Adrenal gland (tissue), 12 donors: ENCODE data around the gene FOXP3. TPM values are rescaled to one million over a fixed set of nuclear protein-coding genes. Genes with fewer than 3 reads are reported as not detected.
A peak's percentile ranks its signal among the peaks of the same experiment; 100 is the strongest.

Experiments
- DNase-seq, 7 donors: peaks; one replicate each; pipeline ENCODE4 v3.0.0-alpha.2; 2019 to 2020
- H3K27ac ChIP-seq, 5 donors: fragments of 200-600 bp; sonication (generic) in 4 of 5; 1 replicate in 3 of 5; 2 replicates in 2 of 5; pipeline versions ENCODE4 v1.5.1 to v1.8.0; 2016 to 2020; ENCODE audit warnings: mild to moderate bottlenecking in 1 of 5
- H3K27me3 ChIP-seq: fragments of 200-600 bp; 2 replicates; pipeline ENCODE4 v1.8.0; 2021
- H3K36me3 ChIP-seq, 2 donors: fragments of 200-600 bp; replicated peaks in 1 of 2; 1 replicate in 1 of 2; 2 replicates in 1 of 2; pipeline versions ENCODE4 v1.5.1 to v1.8.0; 2018 to 2022
- H3K4me1 ChIP-seq, 2 donors: fragments of 200-600 bp; replicated peaks in 1 of 2; 1 replicate in 1 of 2; 2 replicates in 1 of 2; pipeline versions ENCODE4 v1.5.1 to v1.8.0; 2018 to 2021
- H3K4me3 ChIP-seq, 4 donors: fragments of 200-600 bp; sonication (generic) in 3 of 4; one replicate each; pipeline ENCODE4 v1.5.1; 2016 to 2018
- H3K9me3 ChIP-seq, 3 donors: fragments of 200-600 bp; sonication (generic) in 1 of 3; replicated peaks in 1 of 3; 1 replicate in 2 of 3; 2 replicates in 1 of 3; pipeline versions ENCODE4 v1.5.1 to v1.8.0; 2016 to 2021
- CTCF ChIP-seq, 6 experiments: fragments of 450-650 bp in 4 of 6; fragments of 200-600 bp in 2 of 6; sonication (generic) in 1 of 6; IDR thresholded peaks; 1 replicate in 5 of 6; 2 replicates in 1 of 6; pipeline versions ENCODE4 v1.5.1 to v1.8.0; 2016 to 2021; ENCODE audit warnings: antibody characterized with exemption in 6 of 6, mild to moderate bottlenecking in 2 of 6, moderate library complexity in 1 of 6
- POLR2A ChIP-seq, 2 donors: fragments of 450-650 bp; IDR thresholded peaks; one replicate each; pipeline ENCODE4 v1.6.1; 2017; ENCODE audit warnings: antibody characterized with exemption in 2 of 2, mild to moderate bottlenecking in 2 of 2, moderate library complexity in 1 of 2
- WGBS, 4 donors: extraction: QIAGEN DNeasy Blood & Tissue Kit in 2 of 4; methylation state at CpG; one replicate each; pipeline versions ENCODE4 v1.1.5 to v1.1.7; 2013 to 2017; 5-methylcytosine and 5-hydroxymethylcytosine counted together
- intact Hi-C, 2 donors: fragments of 100-400 bp; cut with DNase I; formaldehyde crosslinking; loops; one replicate each; pipeline versions ENCODE4 v1.14.1 to v1.15.0; 2022 to 2023
- polyA plus RNA-seq, 3 donors: library from polyadenylated mRNA; stranded (reverse); fragments of 200-250 nt in 2 of 3; fragments of 350-450 nt in 1 of 3; fragmentation: Illumina TruSeq in 1 of 3; extraction: RNeasy Lipid Tissue Mini Kit (QIAGEN cat#74804) in 1 of 3; gene quantifications; one replicate each; pipeline ENCODE4 v1.2.3, GENCODE V29; 2013 to 2014
- total RNA-seq, 9 donors: library from RNA; depleted of rRNA in 4 of 9; stranded (reverse); fragments of >200 nt in 4 of 9; fragments of 120-200 nt in 1 of 9; fragmentation: NEBNext Ultra II Directional in 1 of 9; extraction: Animal tissue kit (Norgen Biotek cat#: 25700) in 1 of 9; gene quantifications; one replicate each; pipeline versions ENCODE4 v1.1.0 to v1.2.4, GENCODE V29; 2013 to 2023
- donor health status: healthy with polysubstance abuse.
- donor health status: Bipolar disorder and iron deficiency.
- donor health status: DM: yes; HTN: yes; CAD: no.
- donor health status: DM: no; HTN: no; CAD: no.
- donor health status: DM: no; HTN: no; CAD: no.
- donor health status: DM: yes; HTN: yes; CAD: no.

Gene FOXP3
- total and polyA plus RNA-seq, 12 donors: 0.14 to 0.53 (median 0.26) TPM; not detected in 4

GRCh38 chrX:49273181-49273727, 8.7 kb upstream of the FOXP3 start:
- intact Hi-C loops: no loop called here
- Histone ChIP-seq H3K9me3 (no peaks in the 10 kb centered on the region), H3K36me3 (no peaks in the 10 kb centered on the region), H3K27me3 (no peaks in the 10 kb centered on the region), H3K4me1 (peaks cover 0 to 17% of the 10 kb centered on the region in 2 donors), H3K4me3 (no peak overlapping the region), H3K27ac (no peak overlapping the region)
- 74 to 88% (median 77%) methylated on average over 7 to 8 of the region's 8 CpGs for WGBS, 4 donors
- TF ChIP-seq POLR2A (IDR thresholded peaks at IDR 0.05) (no peak), CTCF (IDR thresholded peaks at IDR 0.05) (no peak)
- no peak for DNase-seq

DNA sequence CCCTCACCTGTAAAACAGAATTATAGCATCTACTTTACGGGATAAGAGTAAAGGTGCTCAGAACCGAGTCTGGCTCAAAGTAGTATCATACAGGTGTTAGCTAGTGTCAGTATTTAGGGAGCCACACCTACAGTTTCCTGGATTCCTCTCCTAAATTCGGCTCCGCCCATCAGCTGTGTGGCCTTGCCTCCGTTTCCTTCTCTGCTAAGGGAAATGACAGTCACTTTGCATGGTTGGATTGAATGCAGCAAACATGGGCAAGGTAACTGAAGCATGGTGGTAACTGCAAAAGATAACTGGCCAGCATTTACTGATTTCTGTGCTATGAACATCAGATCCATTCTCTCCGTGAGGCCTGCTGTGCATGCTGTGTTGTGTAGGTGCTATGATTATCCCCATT, 7.9 kb upstream of the FOXP3 start:
- H3K27ac ChIP-seq: no peak overlapping the region
- peaks cover 0 to 17% of the 10 kb centered on the region in 2 donors for H3K4me1 ChIP-seq
- TF ChIP-seq POLR2A (IDR thresholded peaks at IDR 0.05) (no peak), CTCF (IDR thresholded peaks at IDR 0.05) (no peak)
- H3K9me3 ChIP-seq: no peaks in the 10 kb centered on the region
- 50 to 64% (median 58%) methylated on average over 2 to 6 of the region's 6 CpGs for WGBS, 4 donors
- no peaks in the 10 kb centered on the region for H3K27me3 ChIP-seq
- H3K4me3 ChIP-seq: no peak overlapping the region
- intact Hi-C loops: no loop called here
- H3K36me3 ChIP-seq: no peaks in the 10 kb centered on the region
- DNase-seq: no peak

DNA sequence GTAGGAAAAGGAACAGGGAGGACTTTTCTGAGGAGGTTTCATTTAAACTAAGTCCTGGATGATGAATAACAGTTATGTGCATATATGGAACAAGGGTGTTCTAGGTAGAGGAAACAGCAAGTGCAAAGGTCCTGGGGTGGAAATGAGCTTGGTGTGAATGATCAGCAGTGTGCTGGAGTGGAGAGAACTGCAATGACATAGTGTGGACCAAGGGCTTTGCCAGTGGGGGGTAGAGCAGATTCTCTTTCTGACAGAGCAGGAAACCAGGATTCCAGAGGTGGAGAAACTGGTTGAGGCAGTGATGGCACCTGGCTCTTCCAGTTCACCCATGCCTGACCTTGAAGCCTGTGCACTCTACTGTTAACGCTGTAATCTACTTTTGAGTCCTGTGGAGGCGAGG, 6.8 kb upstream of the FOXP3 start:
- Histone ChIP-seq H3K9me3 (no peaks in the 10 kb centered on the region), H3K27me3 (no peaks in the 10 kb centered on the region), H3K4me1 (peaks cover 0 to 17% of the 10 kb centered on the region in 2 donors), H3K36me3 (no peaks in the 10 kb centered on the region), H3K27ac (peak overlapping the region in 1 of 5 donors; percentile 93), H3K4me3 (peak overlapping the region in 1 of 4 donors; percentile 80)
- 54 to 80% (median 72%) methylated on average over 2 of the region's 2 CpGs for WGBS, 4 donors
- DNase-seq: peak in 1 of 7 donors; percentile 2
- no peak for TF ChIP-seq CTCF (IDR thresholded peaks at IDR 0.05)
- TF ChIP-seq POLR2A (IDR thresholded peaks at IDR 0.05): no peak
- intact Hi-C loops: no loop called here

DNA sequence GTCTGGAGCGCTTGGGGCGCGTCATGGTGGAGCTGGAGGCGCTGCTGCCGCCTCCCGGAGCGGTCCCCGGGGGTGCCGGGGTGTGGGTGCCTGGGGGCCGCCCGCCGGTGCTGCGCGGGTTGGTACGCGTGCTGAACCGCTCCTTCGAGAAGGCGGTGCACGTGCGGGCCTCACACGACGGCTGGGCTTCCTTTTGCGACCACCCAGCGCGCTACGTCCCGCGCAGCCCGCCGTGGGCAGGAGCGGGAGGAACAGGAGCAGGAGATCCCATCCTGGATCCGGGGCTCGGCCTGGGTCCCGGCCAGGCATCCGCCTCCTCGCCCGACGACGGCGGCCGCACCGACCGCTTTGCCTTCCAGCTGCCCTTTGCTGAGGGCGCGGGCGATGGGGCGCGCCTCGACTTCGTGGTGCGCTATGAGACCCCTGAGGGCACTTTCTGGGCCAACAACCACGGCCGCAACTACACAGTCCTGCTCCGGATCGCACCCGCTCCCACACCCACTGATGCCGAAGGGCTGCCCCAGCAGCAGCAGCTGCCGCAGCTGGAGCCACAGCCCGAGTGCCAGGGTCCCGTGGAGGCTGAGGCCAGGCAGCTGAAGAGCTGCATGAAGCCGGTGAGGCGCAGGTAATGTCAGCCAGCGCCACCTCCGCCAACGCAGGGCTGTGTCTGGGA, 5.9 kb upstream of the FOXP3 start:
- H3K4me1 ChIP-seq: peaks cover 0 to 17% of the 10 kb centered on the region in 2 donors
- no peaks in the 10 kb centered on the region for H3K36me3 ChIP-seq
- H3K27me3 ChIP-seq: no peaks in the 10 kb centered on the region
- peak in 2 of 7 donors; percentile 14 to 29 for DNase-seq
- intact Hi-C loops: no loop called here
- TF ChIP-seq POLR2A (IDR thresholded peaks at IDR 0.05) (no peak), CTCF (IDR thresholded peaks at IDR 0.05) (no peak)
- no peaks in the 10 kb centered on the region for H3K9me3 ChIP-seq
- 47 to 87% (median 70%) methylated on average over 3 to 66 of the region's 66 CpGs for WGBS, 4 donors
- H3K4me3 ChIP-seq: peak overlapping the region in 2 of 4 donors; percentile 59 to 80
- peak overlapping the region; percentile 13 to 99 (median 93) for H3K27ac ChIP-seq
